ENCODE data around the gene PAPPA2.

DNA sequence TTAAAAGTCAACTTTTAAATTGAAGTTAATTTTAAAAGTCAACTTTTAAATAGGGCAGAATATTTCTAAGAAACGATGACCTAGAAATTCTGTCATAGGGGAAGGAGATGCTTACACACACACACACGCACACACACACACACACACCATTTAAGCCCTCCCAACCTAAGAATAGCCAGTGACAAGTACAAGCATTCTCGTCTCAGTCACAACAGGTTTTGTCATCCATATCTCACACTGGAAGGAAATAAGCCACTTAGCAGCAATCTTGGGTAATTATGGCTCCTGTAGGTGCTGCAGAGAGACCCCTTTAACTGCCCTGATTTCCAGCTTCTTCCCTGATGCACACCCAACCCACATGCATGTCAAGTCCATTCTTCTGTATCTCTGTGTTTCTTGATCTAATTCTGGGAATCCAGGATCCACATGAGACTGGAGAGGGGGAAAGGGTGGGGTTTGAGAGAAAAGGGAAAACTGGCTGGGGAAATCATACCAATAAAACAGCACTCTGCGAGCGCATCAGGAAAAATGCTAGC is 338.1 kb downstream of the PAPPA2 start:
- TF ChIP-seq, protein P1, sequence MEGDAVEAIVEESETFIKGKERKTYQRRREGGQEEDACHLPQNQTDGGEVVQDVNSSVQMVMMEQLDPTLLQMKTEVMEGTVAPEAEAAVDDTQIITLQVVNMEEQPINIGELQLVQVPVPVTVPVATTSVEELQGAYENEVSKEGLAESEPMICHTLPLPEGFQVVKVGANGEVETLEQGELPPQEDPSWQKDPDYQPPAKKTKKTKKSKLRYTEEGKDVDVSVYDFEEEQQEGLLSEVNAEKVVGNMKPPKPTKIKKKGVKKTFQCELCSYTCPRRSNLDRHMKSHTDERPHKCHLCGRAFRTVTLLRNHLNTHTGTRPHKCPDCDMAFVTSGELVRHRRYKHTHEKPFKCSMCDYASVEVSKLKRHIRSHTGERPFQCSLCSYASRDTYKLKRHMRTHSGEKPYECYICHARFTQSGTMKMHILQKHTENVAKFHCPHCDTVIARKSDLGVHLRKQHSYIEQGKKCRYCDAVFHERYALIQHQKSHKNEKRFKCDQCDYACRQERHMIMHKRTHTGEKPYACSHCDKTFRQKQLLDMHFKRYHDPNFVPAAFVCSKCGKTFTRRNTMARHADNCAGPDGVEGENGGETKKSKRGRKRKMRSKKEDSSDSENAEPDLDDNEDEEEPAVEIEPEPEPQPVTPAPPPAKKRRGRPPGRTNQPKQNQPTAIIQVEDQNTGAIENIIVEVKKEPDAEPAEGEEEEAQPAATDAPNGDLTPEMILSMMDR (conservative IDR thresholded peaks at IDR 0.05 in 1 of 2, IDR thresholded peaks at IDR 0.05 in 1 of 2; ENCODE audit: low read depth in 1 of 2, low read length in 2 of 2), result no peak
- TF ChIP-seq EZH2 (IDR thresholded peaks at IDR 0.05; ENCODE audit: low read length, missing control alignments), result no peak

Data from fibroblast of lung (primary cell).